ENCODE measurements around the gene ANKH.

GRCh38 chr5:14782591-14782990 is 89.0 kb downstream of the ANKH start:
- TF ChIP-seq, protein P1, sequence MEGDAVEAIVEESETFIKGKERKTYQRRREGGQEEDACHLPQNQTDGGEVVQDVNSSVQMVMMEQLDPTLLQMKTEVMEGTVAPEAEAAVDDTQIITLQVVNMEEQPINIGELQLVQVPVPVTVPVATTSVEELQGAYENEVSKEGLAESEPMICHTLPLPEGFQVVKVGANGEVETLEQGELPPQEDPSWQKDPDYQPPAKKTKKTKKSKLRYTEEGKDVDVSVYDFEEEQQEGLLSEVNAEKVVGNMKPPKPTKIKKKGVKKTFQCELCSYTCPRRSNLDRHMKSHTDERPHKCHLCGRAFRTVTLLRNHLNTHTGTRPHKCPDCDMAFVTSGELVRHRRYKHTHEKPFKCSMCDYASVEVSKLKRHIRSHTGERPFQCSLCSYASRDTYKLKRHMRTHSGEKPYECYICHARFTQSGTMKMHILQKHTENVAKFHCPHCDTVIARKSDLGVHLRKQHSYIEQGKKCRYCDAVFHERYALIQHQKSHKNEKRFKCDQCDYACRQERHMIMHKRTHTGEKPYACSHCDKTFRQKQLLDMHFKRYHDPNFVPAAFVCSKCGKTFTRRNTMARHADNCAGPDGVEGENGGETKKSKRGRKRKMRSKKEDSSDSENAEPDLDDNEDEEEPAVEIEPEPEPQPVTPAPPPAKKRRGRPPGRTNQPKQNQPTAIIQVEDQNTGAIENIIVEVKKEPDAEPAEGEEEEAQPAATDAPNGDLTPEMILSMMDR (conservative IDR thresholded peaks at IDR 0.05 in 1 of 2, IDR thresholded peaks at IDR 0.05 in 1 of 2; ENCODE audit: extremely low read depth in 1 of 2, insufficient read depth in 1 of 2, low read depth in 1 of 2, low read length in 2 of 2) = no peak
- no peak for TF ChIP-seq EZH2 (IDR thresholded peaks at IDR 0.05; ENCODE audit: borderline replicate concordance, low read length)
